ENCODE results near the gene BTD. TPM values are rescaled to one million over a fixed set of nuclear protein-coding genes. Genes with fewer than 3 reads are reported as not detected.

The BTD gene
- total RNA-seq, 4 donors from 2014 or later: 7.7 to 16.6 (median 12.3) TPM

GRCh38 chr3:15682561-15683185, 81.1 kb downstream of the BTD start:
- no peaks in the 10 kb centered on the region for H3K4me1 ChIP-seq
- DNase-seq: no peak
- no peak for TF ChIP-seq CTCF (IDR thresholded peaks at IDR 0.05)
- no peak for TF ChIP-seq POLR2A (IDR thresholded peaks at IDR 0.05)
- intact Hi-C loops (cut with DNase I): no loop called here
- H3K27me3 ChIP-seq: no peaks in the 10 kb centered on the region
- H3K9me3 ChIP-seq: no peaks in the 10 kb centered on the region
- peaks cover 0 to 78% (median 5%) of the 10 kb centered on the region in 3 donors for H3K36me3 ChIP-seq
- no peak overlapping the region for H3K4me3 ChIP-seq
- no peak overlapping the region for H3K27ac ChIP-seq
- 36 to 41% methylated on average over 3 of the region's 3 CpGs for WGBS, 2 donors

- Histone ChIP-seq H3K4me3 (no peak overlapping the region), H3K27ac (no peak overlapping the region), H3K36me3 (peaks cover 0 to 78% (median 0%) of the 10 kb centered on the region in 3 donors), H3K27me3 (no peaks in the 10 kb centered on the region), H3K9me3 (no peaks in the 10 kb centered on the region), H3K4me1 (no peaks in the 10 kb centered on the region)
- WGBS, 2 donors: 79 to 89% methylated on average over 1 of the region's 1 CpG
- intact Hi-C loops (cut with DNase I): no loop called here
- TF ChIP-seq CTCF (IDR thresholded peaks at IDR 0.05) (no peak), POLR2A (IDR thresholded peaks at IDR 0.05) (no peak)
- DNase-seq: no peak
These were observed 81.7 kb downstream of the BTD start for GRCh38 chr3:15683253-15683652.

- Histone ChIP-seq H3K27ac (no peak overlapping the region), H3K4me3 (no peak overlapping the region), H3K4me1 (no peaks in the 10 kb centered on the region), H3K9me3 (no peaks in the 10 kb centered on the region), H3K27me3 (no peaks in the 10 kb centered on the region), H3K36me3 (peaks cover 0 to 80% (median 0%) of the 10 kb centered on the region in 3 donors)
- intact Hi-C loops (cut with DNase I): no loop called here
- no peak for DNase-seq
- WGBS, 2 donors: 77 to 81% methylated on average over 7 of the region's 7 CpGs
- no peak for TF ChIP-seq CTCF (IDR thresholded peaks at IDR 0.05)
- no peak for TF ChIP-seq POLR2A (IDR thresholded peaks at IDR 0.05)
These were observed 84.4 kb downstream of the BTD start for GRCh38 chr3:15685927-15686326.

GRCh38 chr3:15690230-15690629, 88.7 kb downstream of the BTD start:
- H3K4me3 ChIP-seq: no peak overlapping the region
- TF ChIP-seq CTCF (IDR thresholded peaks at IDR 0.05) (no peak), POLR2A (IDR thresholded peaks at IDR 0.05) (no peak)
- no peaks in the 10 kb centered on the region for H3K27me3 ChIP-seq
- no peaks in the 10 kb centered on the region for H3K4me1 ChIP-seq
- no peaks in the 10 kb centered on the region for H3K9me3 ChIP-seq
- intact Hi-C loops (cut with DNase I): no loop called here
- DNase-seq: no peak
- WGBS, 2 donors: 86 to 87% methylated on average over 4 of the region's 4 CpGs
- H3K27ac ChIP-seq: no peak overlapping the region
- peaks cover 0 to 100% (median 0%) of the 10 kb centered on the region in 3 donors for H3K36me3 ChIP-seq

GRCh38 chr3:15690748-15691147, 89.2 kb downstream of the BTD start:
- Histone ChIP-seq H3K9me3 (no peaks in the 10 kb centered on the region), H3K4me3 (no peak overlapping the region), H3K4me1 (no peaks in the 10 kb centered on the region), H3K27ac (no peak overlapping the region), H3K36me3 (peaks cover 0 to 100% (median 0%) of the 10 kb centered on the region in 3 donors), H3K27me3 (no peaks in the 10 kb centered on the region)
- WGBS, 2 donors: 94 to 96% methylated on average over 5 of the region's 5 CpGs
- TF ChIP-seq CTCF (IDR thresholded peaks at IDR 0.05): no peak
- no peak for TF ChIP-seq POLR2A (IDR thresholded peaks at IDR 0.05)
- no peak for DNase-seq
- intact Hi-C loops (cut with DNase I): no loop called here

Data from esophagus squamous epithelium (tissue), 5 donors.